ENCODE data around the gene APOB. TPM values are rescaled to one million over a fixed set of nuclear protein-coding genes. Genes with fewer than 3 reads are reported as not detected.

Gene APOB
- total RNA-seq, 1 experiment from 2014 or later, result 1.5 TPM

- H3K27me3 Mint-ChIP-seq (ENCODE audit: low read depth), result no peaks in the 10 kb centered on the region
- no peaks in the 10 kb centered on the region for H3K4me1 Mint-ChIP-seq
- ATAC-seq, result no peak
- H3K9me3 Mint-ChIP-seq, result peaks cover 5% of the 10 kb centered on the region
- TF ChIP-seq ETV6 (CRISPR knock-in tag; IDR thresholded peaks at IDR 0.05) (no peak), FOXP1 (CRISPR knock-in tag; IDR thresholded peaks at IDR 0.05; ENCODE audit: borderline replicate concordance) (no peak), GABPB1 (CRISPR knock-in tag; IDR thresholded peaks at IDR 0.05) (peak; percentile 55)
- H3K4me3 Mint-ChIP-seq, result no peak overlapping the region
- ChIA-PET CTCF (no interaction called here), POLR2A (no interaction called here)
- no peak overlapping the region for H3K27ac Mint-ChIP-seq
- no peak for DNase-seq (ENCODE audit: low spot score)
- no peaks in the 10 kb centered on the region for H3K36me3 Mint-ChIP-seq
These were observed 44.6 kb downstream of the APOB start for GRCh38 chr2:20998972-20999905.

GRCh38 chr2:20997953-20998722 is 45.7 kb downstream of the APOB start:
- Mint-ChIP-seq H3K27ac (no peak overlapping the region), H3K9me3 (peaks cover 5% of the 10 kb centered on the region), H3K4me1 (no peaks in the 10 kb centered on the region), H3K27me3 (ENCODE audit: low read depth) (no peaks in the 10 kb centered on the region), H3K36me3 (no peaks in the 10 kb centered on the region), H3K4me3 (no peak overlapping the region)
- ATAC-seq (no peak), DNase-seq (ENCODE audit: low spot score) (no peak)
- ChIA-PET CTCF (no interaction called here), POLR2A (no interaction called here)
- TF ChIP-seq IRF2 (CRISPR knock-in tag; IDR thresholded peaks at IDR 0.05; ENCODE audit: borderline replicate concordance, low read depth) (no peak), NFATC4 (CRISPR knock-in tag; IDR thresholded peaks at IDR 0.05) (no peak), CTCF (IDR thresholded peaks at IDR 0.05) (no peak), ATF2 (CRISPR knock-in tag; IDR thresholded peaks at IDR 0.05; ENCODE audit: borderline replicate concordance, low read depth) (no peak), MLX (CRISPR knock-in tag; IDR thresholded peaks at IDR 0.05) (no peak), ELF4 (CRISPR knock-in tag; IDR thresholded peaks at IDR 0.05; ENCODE audit: low read depth) (no peak), KAT7 (CRISPR knock-in tag; IDR thresholded peaks at IDR 0.05; ENCODE audit: borderline replicate concordance) (no peak)

GRCh38 chr2:20994130-20994529 is 49.7 kb downstream of the APOB start:
- Mint-ChIP-seq H3K9me3 (peaks cover 5% of the 10 kb centered on the region), H3K4me3 (no peak overlapping the region), H3K27me3 (ENCODE audit: low read depth) (no peaks in the 10 kb centered on the region), H3K4me1 (peaks cover 5% of the 10 kb centered on the region; the same call in 1 of the 2 replicates), H3K27ac (no peak overlapping the region), H3K36me3 (no peaks in the 10 kb centered on the region)
- POLR2A ChIA-PET, result interaction anchor here (0.6 kb wide), 1 partner anchor 343 kb away, joined by 4 read pairs; no protein-coding TSS in a partner anchor
- DNase-seq (ENCODE audit: low spot score), result no peak
- TF ChIP-seq ZNF232 (CRISPR knock-in tag; IDR thresholded peaks at IDR 0.05) (no peak), CREM (CRISPR knock-in tag; IDR thresholded peaks at IDR 0.05) (no peak), NR3C1 (CRISPR knock-in tag; conservative IDR thresholded peaks at IDR 0.05; ENCODE audit: low read depth) (no peak), ZNF671 (CRISPR knock-in tag; IDR thresholded peaks at IDR 0.05) (no peak), ZNF138 (CRISPR knock-in tag; conservative IDR thresholded peaks at IDR 0.05) (no peak), ZNF219 (CRISPR knock-in tag; IDR thresholded peaks at IDR 0.05; ENCODE audit: borderline replicate concordance) (no peak), SMAD3 (CRISPR knock-in tag; IDR thresholded peaks at IDR 0.05; ENCODE audit: borderline replicate concordance) (no peak), USF2 (CRISPR knock-in tag; IDR thresholded peaks at IDR 0.05) (no peak), JUN (CRISPR knock-in tag; IDR thresholded peaks at IDR 0.05) (no peak), SMAD4 (CRISPR knock-in tag; IDR thresholded peaks at IDR 0.05) (no peak), FOXP1 (CRISPR knock-in tag; IDR thresholded peaks at IDR 0.05; ENCODE audit: borderline replicate concordance) (no peak), TP53 (CRISPR knock-in tag; IDR thresholded peaks at IDR 0.05) (no peak), CBFB (CRISPR knock-in tag; IDR thresholded peaks at IDR 0.05; ENCODE audit: low read depth) (no peak), CDX4 (CRISPR knock-in tag; IDR thresholded peaks at IDR 0.05; ENCODE audit: borderline replicate concordance) (no peak)
- no peak for ATAC-seq
- CTCF ChIA-PET, result no interaction called here
